H9 (cell line): Measurements from ENCODE around the gene COPG1. TPM values are rescaled to one million over a fixed set of nuclear protein-coding genes. Genes with fewer than 3 reads are reported as not detected.

Experiments
- DNase-seq: peaks from one replicate; pipeline ENCODE4 v3.0.0-alpha.2; 2017
- H2AFZ ChIP-seq: one replicate; pipeline ENCODE4 v1.6.1; 2013; ENCODE audit warnings: mild to moderate bottlenecking, low read length, control low read depth, moderate library complexity
- H2AK5ac ChIP-seq: 2 replicates; pipeline ENCODE4 v1.6.1; 2013; ENCODE audit warnings: low read length, control low read depth, mixed read lengths; ENCODE audit not compliant: insufficient read length
- H2BK120ac ChIP-seq: one replicate; pipeline ENCODE4 v1.6.1; 2013; ENCODE audit warnings: low read depth, mild to moderate bottlenecking, low read length, control low read depth, inconsistent platforms; ENCODE audit not compliant: poor library complexity, severe bottlenecking
- H2BK12ac ChIP-seq: 2 replicates; pipeline ENCODE4 v1.6.1; 2013; ENCODE audit warnings: low read length, control low read depth, mixed read lengths, low read depth; ENCODE audit not compliant: insufficient read length
- H2BK15ac ChIP-seq: 2 replicates; pipeline ENCODE4 v1.6.1; 2013; ENCODE audit warnings: low read depth, low read length, control low read depth
- H2BK20ac ChIP-seq: one replicate; pipeline ENCODE4 v1.6.1; 2013; ENCODE audit warnings: low read depth, mild to moderate bottlenecking, low read length, control low read depth, inconsistent platforms; ENCODE audit not compliant: poor library complexity, severe bottlenecking
- H2BK5ac ChIP-seq: 2 replicates; pipeline ENCODE4 v1.6.1; 2013; ENCODE audit warnings: low read length, control low read depth, mixed read lengths; ENCODE audit not compliant: insufficient read length
- H3K14ac ChIP-seq: 2 replicates; pipeline ENCODE4 v1.6.1; 2013; ENCODE audit warnings: low read length, control low read depth; ENCODE audit not compliant: insufficient read depth
- H3K18ac ChIP-seq: 2 replicates; pipeline ENCODE4 v1.6.1; 2013; ENCODE audit warnings: low read depth, mild to moderate bottlenecking, mixed read lengths, low read length, control low read depth; ENCODE audit not compliant: insufficient read length
- H3K23ac ChIP-seq: 2 replicates; pipeline ENCODE4 v1.6.1; 2013; ENCODE audit warnings: low read length, control low read depth, mixed read lengths, low read depth; ENCODE audit not compliant: insufficient read length
- H3K23me2 ChIP-seq: 2 replicates; pipeline ENCODE4 v1.6.1; 2013; ENCODE audit warnings: low read depth, mild to moderate bottlenecking, mixed read lengths, low read length, control low read depth; ENCODE audit not compliant: insufficient read length, poor library complexity, severe bottlenecking
- H3K27ac ChIP-seq: 2 replicates; pipeline ENCODE4 v1.5.1; 2013; ENCODE audit warnings: low read length, control low read depth, mixed read lengths, low read depth; ENCODE audit not compliant: insufficient read length
- H3K27me3 ChIP-seq: 2 replicates; pipeline ENCODE4 v1.6.1; 2013; ENCODE audit warnings: low read length, control low read depth, inconsistent platforms; ENCODE audit not compliant: insufficient read depth
- H3K4ac ChIP-seq: 2 replicates; pipeline ENCODE4 v1.6.1; 2013; ENCODE audit warnings: low read depth, mild to moderate bottlenecking, control low read depth, inconsistent platforms, low read length, moderate library complexity
- H3K4me1 ChIP-seq: 2 replicates; pipeline ENCODE4 v1.6.1; 2013; ENCODE audit warnings: low read length, control low read depth, inconsistent platforms; ENCODE audit not compliant: insufficient read depth
- H3K4me2 ChIP-seq: 2 replicates; pipeline ENCODE4 v1.6.1; 2013; ENCODE audit warnings: low read length, control low read depth, mixed read lengths; ENCODE audit not compliant: insufficient read length, insufficient read depth
- H3K56ac ChIP-seq: 2 replicates; pipeline ENCODE4 v1.6.1; 2013; ENCODE audit warnings: low read depth, mild to moderate bottlenecking, mixed read lengths, low read length, control low read depth; ENCODE audit not compliant: insufficient read length
- H3K79me1 ChIP-seq: 2 replicates; pipeline ENCODE4 v1.6.1; 2013; ENCODE audit warnings: low read depth, mild to moderate bottlenecking, moderate library complexity, low read length, control low read depth, inconsistent platforms; ENCODE audit not compliant: insufficient read depth, poor library complexity, severe bottlenecking
- H3K79me2 ChIP-seq: 2 replicates; pipeline ENCODE4 v1.6.1; 2013; ENCODE audit warnings: low read length, control low read depth, inconsistent platforms; ENCODE audit not compliant: insufficient read depth
- H3K9ac ChIP-seq: 2 replicates; pipeline ENCODE4 v1.6.1; 2013; ENCODE audit warnings: low read length, control low read depth, mixed read lengths; ENCODE audit not compliant: insufficient read length; ENCODE audit errors: extremely low read depth
- H3K9me3 ChIP-seq: one replicate; pipeline ENCODE4 v1.6.1; 2013; ENCODE audit warnings: low read depth, low read length, inconsistent platforms; ENCODE audit not compliant: control insufficient read depth
- H3T11ph ChIP-seq: one replicate; pipeline ENCODE4 v1.6.1; 2013; ENCODE audit warnings: mild to moderate bottlenecking, low read length, control low read depth, inconsistent platforms
- H4K20me1 ChIP-seq: one replicate; pipeline ENCODE4 v1.6.1; 2013; ENCODE audit not compliant: control insufficient read depth, insufficient read length, insufficient read depth
- H4K5ac ChIP-seq: 2 replicates; pipeline ENCODE4 v1.6.1; 2013; ENCODE audit warnings: low read depth, mild to moderate bottlenecking, mixed read lengths, low read length, control low read depth; ENCODE audit not compliant: insufficient read length
- H4K8ac ChIP-seq: replicated peaks from 2 replicates; pipeline ENCODE4 v1.6.1; 2013; ENCODE audit warnings: low read length, control low read depth, mixed read lengths, low read depth; ENCODE audit not compliant: insufficient read length
- H4K91ac ChIP-seq: 2 replicates; pipeline ENCODE4 v1.6.1; 2013; ENCODE audit warnings: low read depth, mild to moderate bottlenecking, moderate library complexity, mixed read lengths, low read length, control low read depth; ENCODE audit not compliant: insufficient read length
- H3K27ac Mint-ChIP-seq, 3 experiments: 2 replicates in 2 of 3; 3 replicates in 1 of 3; pipeline ENCODE4 v1.8.0; 2020 to 2021; ENCODE audit warnings: mixed read lengths in 3 of 3, mild to moderate bottlenecking in 1 of 3, moderate library complexity in 1 of 3
- H3K27me3 Mint-ChIP-seq: 2 replicates; pipeline ENCODE4 v1.8.0; 2021; ENCODE audit warnings: low read depth, mild to moderate bottlenecking, moderate library complexity, mixed read lengths
- H3K36me3 Mint-ChIP-seq, 3 experiments: 2 replicates in 2 of 3; 3 replicates in 1 of 3; pipeline ENCODE4 v1.8.0; 2020 to 2021; ENCODE audit warnings: low read depth in 3 of 3, mixed read lengths in 3 of 3; ENCODE audit not compliant: insufficient read depth in 1 of 3
- H3K4me1 Mint-ChIP-seq, 2 experiments: 2 replicates each; pipeline ENCODE4 v1.8.0; 2020; ENCODE audit warnings: mixed read lengths in 2 of 2
- H3K4me3 Mint-ChIP-seq, 2 experiments: 2 replicates in 1 of 2; 3 replicates in 1 of 2; pipeline ENCODE4 v1.8.0; 2020 to 2021; ENCODE audit warnings: mild to moderate bottlenecking in 2 of 2, mixed read lengths in 2 of 2, moderate library complexity in 1 of 2
- H3K9me3 Mint-ChIP-seq, 2 experiments: 2 replicates in 1 of 2; 3 replicates in 1 of 2; pipeline ENCODE4 v1.8.0; 2020; ENCODE audit warnings: mild to moderate bottlenecking in 2 of 2, mixed read lengths in 2 of 2, moderate library complexity in 1 of 2
- WGBS: extraction: QIAGEN DNeasy Blood & Tissue Kit; methylation state at CpG from one replicate; pipeline ENCODE4 v1.1.7; 2013; ENCODE audit warnings: missing lambda C conversion rate, low lambda C conversion rate, mixed read lengths; ENCODE audit not compliant: insufficient read length; ENCODE audit errors: extremely low coverage; 5-methylcytosine and 5-hydroxymethylcytosine counted together
- total RNA-seq: library from RNA; stranded (reverse); gene quantifications from 2 replicates; pipeline ENCODE4 v1.2.1, GENCODE V29; 2021
- TF ChIP-seq, protein P1 (sequence below): fragments of 200-600 bp; sonication (generic); conservative IDR thresholded peaks from 3 replicates; pipeline ENCODE4 v1.8.0; 2021; ENCODE audit warnings: antibody characterized with exemption, mild to moderate bottlenecking

COPG1 gene
- total RNA-seq, 1 experiment from 2014 or later: 147 TPM

DNA sequence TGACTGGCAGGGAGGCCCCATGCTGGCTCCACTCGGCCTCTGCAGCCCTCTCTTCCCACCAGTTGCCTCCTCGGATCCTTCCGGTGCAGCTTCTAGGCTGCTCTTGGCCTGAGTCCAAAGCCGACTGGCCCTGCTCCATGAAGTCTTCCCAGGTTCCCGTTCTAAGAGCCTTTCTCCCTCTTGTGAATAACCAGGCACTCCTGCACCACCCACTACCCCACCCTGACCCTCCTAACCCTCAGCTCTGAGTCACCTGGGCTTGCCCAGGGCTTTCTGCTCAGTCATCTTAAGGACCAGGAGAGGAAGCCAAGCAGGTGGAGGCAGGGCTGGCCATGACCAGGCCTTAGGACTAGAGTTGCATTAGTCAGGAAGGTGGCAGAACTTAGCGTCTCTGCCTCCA lies 37.6 kb upstream of the COPG1 start:
- no peak overlapping the region for H3T11ph ChIP-seq
- H3K14ac ChIP-seq: no peak overlapping the region
- H3K79me1 ChIP-seq: no peaks in the 10 kb centered on the region
- H3K4ac ChIP-seq: no peak overlapping the region; the same call in 1 of the 2 replicates
- no peak overlapping the region for H3K56ac ChIP-seq
- no peaks in the 10 kb centered on the region for H3K27me3 Mint-ChIP-seq
- no peaks in the 10 kb centered on the region for H4K20me1 ChIP-seq
- H3K4me1 ChIP-seq: no peaks in the 10 kb centered on the region
- no peaks in the 10 kb centered on the region for H3K9me3 ChIP-seq
- TF ChIP-seq, protein P1, sequence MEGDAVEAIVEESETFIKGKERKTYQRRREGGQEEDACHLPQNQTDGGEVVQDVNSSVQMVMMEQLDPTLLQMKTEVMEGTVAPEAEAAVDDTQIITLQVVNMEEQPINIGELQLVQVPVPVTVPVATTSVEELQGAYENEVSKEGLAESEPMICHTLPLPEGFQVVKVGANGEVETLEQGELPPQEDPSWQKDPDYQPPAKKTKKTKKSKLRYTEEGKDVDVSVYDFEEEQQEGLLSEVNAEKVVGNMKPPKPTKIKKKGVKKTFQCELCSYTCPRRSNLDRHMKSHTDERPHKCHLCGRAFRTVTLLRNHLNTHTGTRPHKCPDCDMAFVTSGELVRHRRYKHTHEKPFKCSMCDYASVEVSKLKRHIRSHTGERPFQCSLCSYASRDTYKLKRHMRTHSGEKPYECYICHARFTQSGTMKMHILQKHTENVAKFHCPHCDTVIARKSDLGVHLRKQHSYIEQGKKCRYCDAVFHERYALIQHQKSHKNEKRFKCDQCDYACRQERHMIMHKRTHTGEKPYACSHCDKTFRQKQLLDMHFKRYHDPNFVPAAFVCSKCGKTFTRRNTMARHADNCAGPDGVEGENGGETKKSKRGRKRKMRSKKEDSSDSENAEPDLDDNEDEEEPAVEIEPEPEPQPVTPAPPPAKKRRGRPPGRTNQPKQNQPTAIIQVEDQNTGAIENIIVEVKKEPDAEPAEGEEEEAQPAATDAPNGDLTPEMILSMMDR: no peak
- no peak overlapping the region for H2AFZ ChIP-seq
- no peak overlapping the region for H2BK120ac ChIP-seq
- no peak overlapping the region for H3K9ac ChIP-seq
- no peak overlapping the region for H3K18ac ChIP-seq
- no peak overlapping the region for H2BK5ac ChIP-seq
- no peak overlapping the region for H2BK15ac ChIP-seq
- no peaks in the 10 kb centered on the region for H3K23me2 ChIP-seq
- H3K27ac Mint-ChIP-seq: peak overlapping the region in 1 of 3 experiments; percentile 33; a peak in 2 of 7 replicates
- no peaks in the 10 kb centered on the region for H3K4me1 Mint-ChIP-seq
- H4K91ac ChIP-seq: no peak overlapping the region
- H3K36me3 Mint-ChIP-seq: no peaks in the 10 kb centered on the region
- H3K79me2 ChIP-seq: no peaks in the 10 kb centered on the region
- no peak overlapping the region for H3K4me2 ChIP-seq
- H3K27me3 ChIP-seq: no peaks in the 10 kb centered on the region
- H3K27ac ChIP-seq: no peak overlapping the region
- no peak overlapping the region for H2AK5ac ChIP-seq
- H2BK12ac ChIP-seq: no peak overlapping the region
- no CpG with 5 or more reads among the region's 6 CpGs for WGBS
- no peak overlapping the region for H4K8ac ChIP-seq
- H2BK20ac ChIP-seq: peak overlapping the region; percentile 60
- H4K5ac ChIP-seq: no peak overlapping the region
- peak; percentile 30 for DNase-seq
- no peak overlapping the region for H3K23ac ChIP-seq
- H3K4me3 Mint-ChIP-seq: no peak overlapping the region
- H3K9me3 Mint-ChIP-seq: no peaks in the 10 kb centered on the region
